Parathyroid adenoma (tissue), 2 donors: Measurements from ENCODE around the gene DOCK3.

Source experiments
- H2AFZ ChIP-seq: fragments of 300-600 bp; sonication (generic); one replicate; pipeline ENCODE4 v1.7.0; 2017; ENCODE audit warnings: antibody characterized with exemption, mild to moderate bottlenecking
- H3K27ac ChIP-seq: fragments of 300-600 bp; sonication (generic); one replicate; pipeline ENCODE4 v1.7.0; 2017
- H3K27me3 ChIP-seq: fragments of 300-600 bp; sonication (generic); one replicate; pipeline ENCODE4 v1.7.0; 2017; ENCODE audit warnings: low read length; ENCODE audit not compliant: control insufficient read depth, insufficient read depth
- H3K36me3 ChIP-seq: fragments of 300-600 bp; sonication (generic); one replicate; pipeline ENCODE4 v1.7.0; 2017; ENCODE audit warnings: low read length; ENCODE audit not compliant: control insufficient read depth, insufficient read depth
- H3K4me1 ChIP-seq: fragments of 300-600 bp; sonication (generic); one replicate; pipeline ENCODE4 v1.7.0; 2017; ENCODE audit warnings: control low read depth
- H3K4me2 ChIP-seq: fragments of 300-600 bp; sonication (generic); one replicate; pipeline ENCODE4 v1.7.0; 2017; ENCODE audit warnings: low read length
- H3K4me3 ChIP-seq: fragments of 300-600 bp; sonication (generic); one replicate; pipeline ENCODE4 v1.7.0; 2017; ENCODE audit warnings: low read depth, low read length
- H3K79me2 ChIP-seq: fragments of 300-600 bp; sonication (generic); one replicate; pipeline ENCODE4 v1.7.0; 2017; ENCODE audit warnings: control low read depth
- H3K9ac ChIP-seq: fragments of 300-600 bp; sonication (generic); one replicate; pipeline ENCODE4 v1.7.0; 2017; ENCODE audit warnings: mild to moderate bottlenecking
- H3K9me3 ChIP-seq: fragments of 300-600 bp; sonication (generic); one replicate; pipeline ENCODE4 v1.7.0; 2017; ENCODE audit warnings: low read length; ENCODE audit not compliant: control insufficient read depth
- TF ChIP-seq, protein P1 (sequence below): fragments of 300-600 bp; sonication (generic); IDR thresholded peaks from one replicate; pipeline ENCODE4 v1.7.0; 2017; ENCODE audit warnings: antibody characterized with exemption, mild to moderate bottlenecking
- donor health status: primary hyperparathyroidism.

Gene DOCK3

DNA sequence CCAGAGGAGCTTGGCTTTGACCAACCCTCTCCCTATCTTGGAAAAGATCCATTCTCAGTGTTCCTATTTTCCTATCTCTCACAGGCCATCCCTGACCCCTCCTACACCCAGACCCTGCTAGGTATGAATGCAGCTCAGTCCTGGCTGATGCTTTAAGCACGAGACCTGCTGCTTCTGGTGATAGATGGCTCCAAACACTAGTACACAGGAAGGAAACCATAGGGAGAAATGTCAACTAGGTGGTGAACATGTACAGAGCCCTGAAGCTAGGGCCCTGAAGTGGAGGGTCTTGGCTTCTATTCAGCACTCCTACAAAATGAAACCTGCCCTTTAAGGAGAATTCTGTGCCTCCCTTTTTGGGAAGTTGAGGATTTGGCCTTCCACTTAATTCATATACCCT is 662.9 kb downstream of the DOCK3 start:
- no peak overlapping the region for H3K4me2 ChIP-seq

DNA sequence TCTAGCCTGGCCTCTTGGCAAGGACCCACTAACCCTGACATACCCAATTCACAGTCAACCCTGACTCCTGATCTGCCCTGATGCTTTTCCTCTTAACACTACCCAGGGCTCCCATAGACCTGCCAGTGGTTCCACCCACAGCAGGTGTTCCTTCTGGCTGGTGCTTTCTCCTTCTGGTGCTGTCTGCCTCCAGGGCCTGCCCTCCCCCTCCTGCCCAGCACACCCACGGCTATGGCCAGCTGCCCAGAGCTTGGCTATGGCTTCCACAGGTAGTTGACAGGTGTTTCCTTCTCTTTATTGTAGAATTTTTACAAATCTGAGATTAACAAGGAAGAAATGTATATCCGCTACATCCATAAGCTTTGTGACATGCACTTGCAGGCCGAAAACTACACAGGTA is 663.9 kb downstream of the DOCK3 start:
- H3K27ac ChIP-seq: no peak overlapping the region
- H3K4me2 ChIP-seq: no peak overlapping the region
- H3K4me3 ChIP-seq: no peak overlapping the region
- no peak overlapping the region for H3K9ac ChIP-seq
- H3K4me1 ChIP-seq: peaks cover 16% of the 10 kb centered on the region
- H3K27me3 ChIP-seq: no peaks in the 10 kb centered on the region
- TF ChIP-seq, protein P1, sequence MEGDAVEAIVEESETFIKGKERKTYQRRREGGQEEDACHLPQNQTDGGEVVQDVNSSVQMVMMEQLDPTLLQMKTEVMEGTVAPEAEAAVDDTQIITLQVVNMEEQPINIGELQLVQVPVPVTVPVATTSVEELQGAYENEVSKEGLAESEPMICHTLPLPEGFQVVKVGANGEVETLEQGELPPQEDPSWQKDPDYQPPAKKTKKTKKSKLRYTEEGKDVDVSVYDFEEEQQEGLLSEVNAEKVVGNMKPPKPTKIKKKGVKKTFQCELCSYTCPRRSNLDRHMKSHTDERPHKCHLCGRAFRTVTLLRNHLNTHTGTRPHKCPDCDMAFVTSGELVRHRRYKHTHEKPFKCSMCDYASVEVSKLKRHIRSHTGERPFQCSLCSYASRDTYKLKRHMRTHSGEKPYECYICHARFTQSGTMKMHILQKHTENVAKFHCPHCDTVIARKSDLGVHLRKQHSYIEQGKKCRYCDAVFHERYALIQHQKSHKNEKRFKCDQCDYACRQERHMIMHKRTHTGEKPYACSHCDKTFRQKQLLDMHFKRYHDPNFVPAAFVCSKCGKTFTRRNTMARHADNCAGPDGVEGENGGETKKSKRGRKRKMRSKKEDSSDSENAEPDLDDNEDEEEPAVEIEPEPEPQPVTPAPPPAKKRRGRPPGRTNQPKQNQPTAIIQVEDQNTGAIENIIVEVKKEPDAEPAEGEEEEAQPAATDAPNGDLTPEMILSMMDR: no peak
- H2AFZ ChIP-seq: no peak overlapping the region
- no peaks in the 10 kb centered on the region for H3K79me2 ChIP-seq
- H3K9me3 ChIP-seq: no peaks in the 10 kb centered on the region
- H3K36me3 ChIP-seq: no peaks in the 10 kb centered on the region

More for the DNA sequence above, 662.9 kb downstream of the DOCK3 start:
- TF ChIP-seq, protein P1: no peak
- H3K4me3 ChIP-seq: no peak overlapping the region
- no peak overlapping the region for H3K9ac ChIP-seq
- H3K9me3 ChIP-seq: no peaks in the 10 kb centered on the region
- H3K27me3 ChIP-seq: no peaks in the 10 kb centered on the region
- no peak overlapping the region for H3K27ac ChIP-seq
- no peak overlapping the region for H2AFZ ChIP-seq
- H3K4me1 ChIP-seq: peaks cover 16% of the 10 kb centered on the region
- no peaks in the 10 kb centered on the region for H3K79me2 ChIP-seq
- no peaks in the 10 kb centered on the region for H3K36me3 ChIP-seq

DNA sequence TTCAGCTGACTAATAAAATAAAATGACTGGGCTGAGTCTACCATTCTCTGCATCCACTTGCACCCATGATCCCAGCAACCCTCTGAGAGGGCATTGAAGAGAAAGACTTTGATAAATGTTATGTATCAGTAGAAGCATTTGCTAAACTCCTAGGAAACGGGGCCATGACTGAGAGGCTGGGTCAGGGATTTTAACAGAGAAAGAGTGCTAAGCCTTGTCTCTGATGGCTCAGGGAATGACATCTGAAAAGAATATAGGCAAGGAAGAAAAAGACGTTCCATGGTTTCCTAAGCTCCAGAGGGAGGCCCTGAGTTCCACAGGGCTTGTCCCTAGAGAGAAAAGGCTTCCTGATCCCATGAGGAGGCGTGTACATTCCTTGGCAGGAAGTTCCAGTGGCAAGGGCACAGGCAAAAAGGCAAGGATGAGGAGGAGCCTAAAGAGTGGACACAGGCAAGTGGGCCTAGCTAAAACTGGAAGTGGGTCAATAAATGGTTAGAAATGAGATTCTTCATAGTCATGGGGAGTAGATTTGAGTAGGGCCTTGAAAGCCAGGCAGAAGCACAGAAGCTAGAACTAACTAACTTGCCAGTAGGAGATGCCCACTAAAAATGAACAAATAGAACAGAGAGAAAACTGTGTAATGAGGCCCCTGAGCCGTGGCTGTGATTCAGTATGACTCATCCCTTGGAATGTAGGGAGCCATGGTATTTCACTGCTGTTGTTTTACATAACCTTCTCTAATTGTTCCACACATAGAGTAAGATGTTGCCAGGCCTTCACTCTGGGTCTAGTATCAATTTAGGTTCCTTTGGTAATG is 665.5 kb downstream of the DOCK3 start:
- Histone ChIP-seq H3K4me3 (no peak overlapping the region), H3K4me2 (no peak overlapping the region), H3K27me3 (no peaks in the 10 kb centered on the region), H3K27ac (no peak overlapping the region), H2AFZ (no peak overlapping the region), H3K36me3 (no peaks in the 10 kb centered on the region), H3K4me1 (peaks cover 16% of the 10 kb centered on the region), H3K79me2 (no peaks in the 10 kb centered on the region), H3K9me3 (no peaks in the 10 kb centered on the region), H3K9ac (no peak overlapping the region)
- TF ChIP-seq, protein P1: no peak

DNA sequence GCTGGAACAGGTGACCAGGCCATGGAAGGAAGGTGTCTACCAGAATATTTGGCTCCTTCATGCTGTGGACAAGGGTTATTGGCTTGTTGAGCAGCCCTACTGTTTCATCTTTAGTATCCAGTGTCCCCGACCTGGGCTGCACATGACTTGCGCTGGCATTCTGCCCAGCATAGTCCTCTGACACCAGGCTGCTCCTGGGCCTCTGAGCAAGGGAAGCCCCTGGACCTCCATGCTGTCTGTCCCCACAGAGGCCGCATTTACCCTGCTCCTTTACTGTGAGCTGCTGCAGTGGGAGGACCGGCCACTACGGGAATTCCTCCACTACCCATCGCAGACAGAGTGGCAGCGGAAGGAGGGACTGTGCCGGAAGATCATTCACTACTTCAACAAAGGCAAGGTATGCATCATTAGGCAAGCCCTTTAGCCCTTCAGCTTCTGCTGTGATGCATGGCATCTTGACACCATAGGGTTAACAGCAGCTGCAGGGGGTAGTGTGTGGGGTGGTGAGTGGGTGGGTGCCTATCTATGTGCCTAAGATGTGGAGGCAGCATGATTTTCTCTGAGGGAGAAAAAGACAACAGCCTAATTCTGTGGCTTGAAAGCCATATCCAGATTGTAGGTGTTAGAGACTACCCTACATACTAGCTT is 666.4 kb downstream of the DOCK3 start:
- Histone ChIP-seq H3K27me3 (no peaks in the 10 kb centered on the region), H3K4me2 (no peak overlapping the region), H3K36me3 (no peaks in the 10 kb centered on the region), H2AFZ (no peak overlapping the region), H3K4me3 (no peak overlapping the region), H3K9ac (no peak overlapping the region), H3K27ac (no peak overlapping the region), H3K4me1 (peaks cover 16% of the 10 kb centered on the region), H3K79me2 (no peaks in the 10 kb centered on the region), H3K9me3 (no peaks in the 10 kb centered on the region)
- TF ChIP-seq, protein P1: no peak
